H1 (cell line): ENCODE data around the gene CNBD2. TPM values are rescaled to one million over a fixed set of nuclear protein-coding genes. Genes with fewer than 3 reads are reported as not detected.

ENCODE experiments used
- CTCF ChIA-PET: fragments of 300-600 bp; sonication (Branson Sonifier 250); formaldehyde crosslinking; loops from one replicate; lab custom pipeline; 2021; ENCODE audit not compliant: partially characterized antibody; lab: Charles Lee
- POLR2A ChIA-PET: fragments of 300-600 bp; sonication (Branson Sonifier 250); formaldehyde crosslinking; loops from one replicate; lab custom pipeline; 2021; ENCODE audit warnings: inconsistent platforms; ENCODE audit not compliant: partially characterized antibody; lab: Charles Lee
- DNase-seq, 2 experiments: peaks; one replicate each; pipeline versions ENCODE4 v3.0.0 to v3.0.0-alpha.2; 2010 to 2022; ENCODE audit warnings: low spot score in 2 of 2, low read depth in 1 of 2, mixed read lengths in 1 of 2
- FAIRE-seq: peaks from 2 replicates; lab custom pipeline; 2011; peaks lifted over from hg19 to GRCh38; lab: Jason Lieb, UNC
- H2AFZ ChIP-seq: 2 replicates; pipeline ENCODE4 v1.8.1; 2012; ENCODE audit warnings: low read length, inconsistent platforms
- H2AK5ac ChIP-seq: 2 replicates; pipeline ENCODE4 v1.6.1; 2013; ENCODE audit warnings: low read depth, low read length
- H2BK120ac ChIP-seq: replicated peaks from 2 replicates; pipeline ENCODE3; 2013; ENCODE audit warnings: low read depth, low read length, inconsistent platforms
- H2BK12ac ChIP-seq: 2 replicates; pipeline ENCODE4 v1.6.1; 2013; ENCODE audit warnings: low read depth, low read length
- H2BK15ac ChIP-seq: 2 replicates; pipeline ENCODE4 v1.6.1; 2013; ENCODE audit warnings: low read length
- H2BK20ac ChIP-seq: 2 replicates; pipeline ENCODE4 v1.6.1; 2013; ENCODE audit warnings: low read length
- H2BK5ac ChIP-seq: 2 replicates; pipeline ENCODE4 v1.6.1; 2013; ENCODE audit warnings: low read depth, low read length
- H3K14ac ChIP-seq: 2 replicates; pipeline ENCODE4 v1.6.1; 2013; ENCODE audit warnings: inconsistent platforms; ENCODE audit not compliant: insufficient read length
- H3K18ac ChIP-seq: 2 replicates; pipeline ENCODE4 v1.6.1; 2013; ENCODE audit warnings: low read length; ENCODE audit errors: extremely low read depth
- H3K23ac ChIP-seq: 2 replicates; pipeline ENCODE4 v1.6.1; 2013; ENCODE audit warnings: inconsistent platforms; ENCODE audit not compliant: insufficient read length
- H3K23me2 ChIP-seq: 2 replicates; pipeline ENCODE4 v1.6.1; 2013; ENCODE audit warnings: low read depth, low read length
- H3K27ac ChIP-seq: 2 replicates; pipeline ENCODE4 v1.6.1; 2011; ENCODE audit warnings: low read depth, low read length, inconsistent platforms
- H3K27me3 ChIP-seq, 4 experiments: replicated peaks in 1 of 4; 1 replicate in 1 of 4; 2 replicates in 3 of 4; pipeline versions ENCODE4 v1.6.1 to v1.8.1; 2011 to 2013; ENCODE audit warnings: low read length in 3 of 4, mild to moderate bottlenecking in 3 of 4, inconsistent platforms in 2 of 4, mixed read lengths in 2 of 4, moderate library complexity in 1 of 4; ENCODE audit not compliant: control insufficient read depth in 3 of 4, insufficient read depth in 3 of 4; ENCODE audit errors: extremely low read depth in 1 of 4
- H3K36me3 ChIP-seq, 4 experiments: 2 replicates each; pipeline versions ENCODE4 v1.6.1 to v1.8.1; 2011 to 2013; ENCODE audit warnings: mild to moderate bottlenecking in 4 of 4, low read length in 3 of 4, moderate library complexity in 2 of 4, control low read depth in 1 of 4, inconsistent platforms in 1 of 4; ENCODE audit not compliant: insufficient read depth in 4 of 4, control insufficient read depth in 2 of 4
- H3K4ac ChIP-seq: replicated peaks from 2 replicates; pipeline ENCODE3; 2013; ENCODE audit warnings: low read length, low read depth, mixed read lengths, inconsistent platforms; ENCODE audit not compliant: insufficient read length
- H3K4me1 ChIP-seq, 4 experiments: replicated peaks in 1 of 4; 1 replicate in 1 of 4; 2 replicates in 3 of 4; pipeline versions ENCODE4 v1.6.1 to v1.8.1; 2011 to 2013; ENCODE audit warnings: low read length in 3 of 4, inconsistent platforms in 2 of 4, mixed read lengths in 1 of 4; ENCODE audit not compliant: insufficient read depth in 4 of 4, control insufficient read depth in 3 of 4
- H3K4me2 ChIP-seq, 2 experiments: 2 replicates each; pipeline versions ENCODE4 v1.6.1 to v1.8.1; 2011 to 2013; ENCODE audit warnings: low read depth in 2 of 2, low read length in 2 of 2, control low read depth in 1 of 2, inconsistent platforms in 1 of 2, mild to moderate bottlenecking in 1 of 2; ENCODE audit not compliant: insufficient read depth in 1 of 2
- H3K4me3 ChIP-seq, 4 experiments: fragments of 200-600, 300-600 bp in 1 of 4; sonication (generic), shearing (Covaris generic), sonication (Bioruptor Twin) in 1 of 4; 2 replicates each; pipeline versions ENCODE4 v1.5.1 to v1.8.1; 2011 to 2016; ENCODE audit warnings: low read length in 4 of 4, low read depth in 3 of 4, control low read depth in 2 of 4, inconsistent platforms in 2 of 4, mild to moderate bottlenecking in 2 of 4, mixed read lengths in 1 of 4, moderate library complexity in 1 of 4; ENCODE audit not compliant: insufficient read depth in 2 of 4; ENCODE audit errors: extremely low read depth in 1 of 4
- H3K56ac ChIP-seq: replicated peaks from 2 replicates; pipeline ENCODE3; 2013; ENCODE audit warnings: low read depth, mild to moderate bottlenecking, mixed read lengths, low read length, inconsistent platforms; ENCODE audit not compliant: insufficient read length
- H3K79me1 ChIP-seq: 2 replicates; pipeline ENCODE4 v1.6.1; 2013; ENCODE audit warnings: low read depth, low read length, control low read depth
- H3K79me2 ChIP-seq, 2 experiments: 2 replicates each; pipeline versions ENCODE4 v1.6.1 to v1.8.1; 2012 to 2013; ENCODE audit warnings: low read length in 2 of 2, mild to moderate bottlenecking in 2 of 2, inconsistent platforms in 1 of 2; ENCODE audit not compliant: insufficient read depth in 2 of 2, control insufficient read depth in 1 of 2
- H3K9ac ChIP-seq, 4 experiments: replicated peaks in 1 of 4; 1 replicate in 1 of 4; 2 replicates in 3 of 4; pipeline versions ENCODE4 v1.6.1 to v1.8.1; 2011 to 2013; ENCODE audit warnings: low read depth in 3 of 4, low read length in 3 of 4, control low read depth in 2 of 4, mild to moderate bottlenecking in 2 of 4, moderate library complexity in 2 of 4, inconsistent platforms in 1 of 4; ENCODE audit errors: extremely low read depth in 1 of 4
- H3K9me3 ChIP-seq, 2 experiments: 2 replicates each; pipeline versions ENCODE4 v1.6.1 to v1.8.1; 2012 to 2013; ENCODE audit warnings: mild to moderate bottlenecking in 2 of 2, moderate library complexity in 2 of 2, control low read depth in 1 of 2, inconsistent platforms in 1 of 2, low read depth in 1 of 2, low read length in 1 of 2, mixed read lengths in 1 of 2; ENCODE audit not compliant: insufficient read depth in 2 of 2
- H4K20me1 ChIP-seq, 2 experiments: replicated peaks in 1 of 2; 2 replicates each; pipeline versions ENCODE3 to v1.8.1; 2011 to 2013; ENCODE audit warnings: inconsistent platforms in 2 of 2, low read length in 2 of 2, mild to moderate bottlenecking in 1 of 2; ENCODE audit not compliant: insufficient read depth in 2 of 2, control insufficient read depth in 1 of 2
- H4K5ac ChIP-seq: 2 replicates; pipeline ENCODE4 v1.6.1; 2013; ENCODE audit warnings: low read length, low read depth, mixed read lengths, inconsistent platforms; ENCODE audit not compliant: insufficient read length
- H4K8ac ChIP-seq: 2 replicates; pipeline ENCODE4 v1.8.0; 2013; ENCODE audit warnings: mild to moderate bottlenecking, moderate library complexity, low read length, inconsistent platforms; ENCODE audit not compliant: insufficient read depth; ENCODE audit errors: extremely low read depth
- H4K91ac ChIP-seq: replicated peaks from 2 replicates; pipeline ENCODE3; 2013; ENCODE audit warnings: low read length, mixed read lengths, inconsistent platforms; ENCODE audit not compliant: insufficient read length
- ATF3 ChIP-seq: IDR thresholded peaks from 2 replicates; pipeline ENCODE4 v1.6.1; 2011; ENCODE audit warnings: low read depth, mild to moderate bottlenecking, low read length; ENCODE audit not compliant: insufficient read depth
- CREB1 ChIP-seq: IDR thresholded peaks from 2 replicates; pipeline ENCODE4 v1.6.1; 2012; ENCODE audit warnings: inconsistent platforms
- EP300 ChIP-seq, 2 experiments: IDR thresholded peaks; 1 replicate in 1 of 2; 2 replicates in 1 of 2; pipeline ENCODE4 v1.6.1; 2011 to 2012; ENCODE audit warnings: low read depth in 2 of 2, low read length in 2 of 2, mild to moderate bottlenecking in 2 of 2, borderline replicate concordance in 1 of 2, inconsistent platforms in 1 of 2, moderate library complexity in 1 of 2
- JUN ChIP-seq: IDR thresholded peaks from 2 replicates; pipeline ENCODE4 v1.6.1; 2011; ENCODE audit warnings: low read depth, mild to moderate bottlenecking, improper control_type of control experiment, low read length
- NRF1 ChIP-seq: IDR thresholded peaks from 2 replicates; pipeline ENCODE4 v1.6.1; 2011; ENCODE audit warnings: mild to moderate bottlenecking, low read depth, low read length, improper control_type of control experiment
- RAD21 ChIP-seq, 2 experiments: IDR thresholded peaks in 1 of 2; conservative IDR thresholded peaks in 1 of 2; 2 replicates each; pipeline ENCODE4 v1.6.1; 2011; ENCODE audit warnings: low read depth in 2 of 2, low read length in 2 of 2, improper control_type of control experiment in 1 of 2, inconsistent platforms in 1 of 2, mild to moderate bottlenecking in 1 of 2, moderate library complexity in 1 of 2
- RNF2 ChIP-seq: fragments of 200-900, 300-1000 bp; sonication (generic); IDR thresholded peaks from 2 replicates; pipeline ENCODE4 v1.7.1; 2016; ENCODE audit warnings: borderline replicate concordance, low read depth, mild to moderate bottlenecking, antibody characterized with exemption, low read length; ENCODE audit not compliant: poor library complexity, severe bottlenecking; ENCODE audit errors: missing control alignments
- SIN3A ChIP-seq, 2 experiments: IDR thresholded peaks in 1 of 2; conservative IDR thresholded peaks in 1 of 2; 2 replicates each; pipeline ENCODE4 v1.6.1; 2011 to 2012; ENCODE audit warnings: low read length in 2 of 2, improper control_type of control experiment in 1 of 2, low read depth in 1 of 2, mild to moderate bottlenecking in 1 of 2
- SRF ChIP-seq: IDR thresholded peaks from 2 replicates; pipeline ENCODE4 v1.6.1; 2011; ENCODE audit warnings: mild to moderate bottlenecking, low read depth, low read length, moderate library complexity
- SUZ12 ChIP-seq: fragments of 200-600 bp; sonication (generic); IDR thresholded peaks from 2 replicates; pipeline ENCODE4 v1.6.1; 2012; ENCODE audit warnings: mild to moderate bottlenecking, inconsistent platforms, low read length, moderate library complexity, mixed read lengths
- USF2 ChIP-seq: IDR thresholded peaks from 2 replicates; pipeline ENCODE4 v1.6.1; 2011; ENCODE audit warnings: low read length, improper control_type of control experiment
- WGBS, 2 experiments: shearing (Covaris generic) in 1 of 2; methylation state at CpG; one replicate each; pipeline versions ENCODE4 v1.1.6 to v1.1.7; 2013 to 2015; ENCODE audit warnings: low lambda C conversion rate in 2 of 2, mixed read lengths in 2 of 2, inconsistent platforms in 1 of 2, low coverage in 1 of 2, missing lambda C conversion rate in 1 of 2; ENCODE audit not compliant: insufficient replicate concordance in 2 of 2, insufficient coverage in 1 of 2, insufficient read length in 1 of 2; ENCODE audit errors: extremely low coverage in 1 of 2, missing lambda C conversion rate in 1 of 2; 5-methylcytosine and 5-hydroxymethylcytosine counted together
- polyA plus RNA-seq, 7 experiments: library from polyadenylated mRNA; depleted of rRNA in 3 of 7; stranded (reverse) in 5 of 7; unstranded in 2 of 7; fragments of >200 nt in 5 of 7; fragments of 200-250 nt in 2 of 7; gene quantifications; 1 replicate in 5 of 7; 2 replicates in 1 of 7; 4 replicates in 1 of 7; pipeline versions ENCODE4 v1.2.1 to v1.2.3, GENCODE V29; 2011 to 2013; ENCODE audit warnings: missing spikeins in 2 of 7, mixed read lengths in 2 of 7
- total RNA-seq: library from RNA; stranded (reverse); fragmentation: NEBNext Ultra II Directional; extraction: Animal tissue kit (Norgen Biotek cat#: 25700); gene quantifications from 2 replicates; pipeline ENCODE4 v1.2.1, GENCODE V29; 2021

Gene CNBD2
- total and polyA plus RNA-seq, 2 of the 8 experiments (the other 6 are each of a cell fraction or from before 2014, with no cell fraction given): 2.6 to 4.5 TPM

GRCh38 chr20:36010076-36010475 is 41.7 kb downstream of the CNBD2 start:
- H2BK20ac ChIP-seq: no peak overlapping the region
- H4K20me1 ChIP-seq: no peaks in the 10 kb centered on the region
- peak overlapping the region; percentile 59; the same call in 1 of the 2 replicates for H2AFZ ChIP-seq
- no peaks in the 10 kb centered on the region for H3K23me2 ChIP-seq
- no peaks in the 10 kb centered on the region for H3K4me1 ChIP-seq
- H3K9ac ChIP-seq: no peak overlapping the region
- WGBS, 2 experiments: 77% methylated on average over 3 of the region's 4 CpGs; no CpG with 5 or more reads in 1 of the 2 experiments
- no peak overlapping the region for H3K56ac ChIP-seq
- H3K79me1 ChIP-seq: no peaks in the 10 kb centered on the region
- no peak overlapping the region for H3K23ac ChIP-seq
- no peaks in the 10 kb centered on the region for H3K27me3 ChIP-seq
- H2BK15ac ChIP-seq: no peak overlapping the region
- no peak overlapping the region for H3K18ac ChIP-seq
- H2BK5ac ChIP-seq: no peak overlapping the region
- no peak overlapping the region for H3K27ac ChIP-seq
- no peaks in the 10 kb centered on the region for H3K79me2 ChIP-seq
- H4K5ac ChIP-seq: no peak overlapping the region
- FAIRE-seq: no peak
- no peaks in the 10 kb centered on the region for H3K36me3 ChIP-seq
- H2BK12ac ChIP-seq: no peak overlapping the region
- H3K9me3 ChIP-seq: no peaks in the 10 kb centered on the region
- H3K14ac ChIP-seq: no peak overlapping the region
- POLR2A ChIA-PET: no interaction called here
- H3K4me2 ChIP-seq: no peak overlapping the region
- H4K8ac ChIP-seq: no peak overlapping the region
- no peak for DNase-seq
- no peak overlapping the region for H3K4ac ChIP-seq
- no peak overlapping the region for H4K91ac ChIP-seq
- no peak overlapping the region for H3K4me3 ChIP-seq
- no peak overlapping the region for H2AK5ac ChIP-seq
- CTCF ChIA-PET: interaction anchor here (1.6 to 5.1 kb wide), 4 partner anchors 11 to 129 kb away, joined by 3 to 40 read pairs (median 14); no protein-coding TSS in a partner anchor
- no peak overlapping the region for H2BK120ac ChIP-seq
- TF ChIP-seq JUN (no peak), RNF2 (no peak), EP300 (IDR thresholded peaks at IDR 0.05; ENCODE audit: borderline replicate concordance in 1 of 2, low read depth in 2 of 2, low read length in 2 of 2) (no peak), SUZ12 (no peak), CREB1 (no peak), SIN3A (conservative IDR thresholded peaks at IDR 0.05 in 1 of 2, IDR thresholded peaks at IDR 0.05 in 1 of 2; ENCODE audit: low read depth in 1 of 2, low read length in 2 of 2) (no peak), SRF (no peak), ATF3 (no peak), USF2 (no peak), RAD21 (IDR thresholded peaks at IDR 0.05 in 1 of 2, conservative IDR thresholded peaks at IDR 0.05 in 1 of 2; ENCODE audit: low read depth in 2 of 2, low read length in 2 of 2) (no peak), NRF1 (no peak)
